NB4 (cell line): Measurements from ENCODE around the gene COPS7A.

Source experiments
- DNase-seq: peaks from one replicate; pipeline ENCODE4 v3.0.0; 2010; ENCODE audit warnings: low read depth
- H3K4me3 ChIP-seq: one replicate; pipeline ENCODE4 v1.5.1; 2011; ENCODE audit warnings: mild to moderate bottlenecking, low read depth, low read length, moderate library complexity
- CTCF ChIP-seq: IDR thresholded peaks from one replicate; pipeline ENCODE4 v1.5.1; 2012; ENCODE audit warnings: low read depth, low read length
- MAX ChIP-seq: IDR thresholded peaks from 2 replicates; pipeline ENCODE4 v1.6.1; 2011; ENCODE audit warnings: low read depth, low read length
- MYC ChIP-seq: IDR thresholded peaks from 2 replicates; pipeline ENCODE4 v1.6.1; 2011; ENCODE audit warnings: low read depth, low read length
- POLR2A ChIP-seq: IDR thresholded peaks from 2 replicates; pipeline ENCODE4 v1.6.1; 2011; ENCODE audit warnings: mild to moderate bottlenecking; ENCODE audit not compliant: insufficient read length; ENCODE audit errors: extremely low read depth

COPS7A gene

GRCh38 chr12:6778574-6779550, 55.0 kb downstream of the COPS7A start:
- H3K4me3 ChIP-seq = peak overlapping the region; percentile 53
- TF ChIP-seq CTCF (peak; percentile 78), POLR2A (peak; percentile 36), MAX (peak; percentile 89), MYC (peak; percentile 87)
- DNase-seq = peak; percentile 91

GRCh38 chr12:6779708-6780432, 56.0 kb downstream of the COPS7A start:
- DNase-seq = no peak
- H3K4me3 ChIP-seq = no peak overlapping the region
- TF ChIP-seq POLR2A (no peak), CTCF (no peak), MYC (no peak), MAX (no peak)

- no peak for TF ChIP-seq MYC
- TF ChIP-seq POLR2A = no peak
- TF ChIP-seq CTCF = no peak
- no peak for TF ChIP-seq MAX
- DNase-seq = no peak
- no peak overlapping the region for H3K4me3 ChIP-seq
These were observed 56.7 kb downstream of the COPS7A start for GRCh38 chr12:6780573-6780972.
